Lung (tissue), 12 donors: ENCODE results near the gene EPHB1. TPM values are rescaled to one million over a fixed set of nuclear protein-coding genes. Genes with fewer than 3 reads are reported as not detected.

Experiments used
- ATAC-seq: fragments of 200-7000 bp; cut with Tn5 transposase; one replicate; pipeline ENCODE4 v1.9.1; 2020; ENCODE audit warnings: moderate number of reproducible peaks; ENCODE audit not compliant: insufficient read depth, low FRiP score
- DNase-seq, 3 donors: peaks; one replicate each; pipeline ENCODE4 v3.0.0-alpha.2; 2013 to 2017
- H3K27ac ChIP-seq, 2 donors: one replicate each; pipeline ENCODE4 v1.5.1; 2013; ENCODE audit warnings: mild to moderate bottlenecking in 2 of 2, moderate library complexity in 2 of 2, control low read depth in 1 of 2, inconsistent platforms in 1 of 2, low read depth in 1 of 2, low read length in 1 of 2
- H3K27me3 ChIP-seq, 3 donors: one replicate each; pipeline ENCODE4 v1.5.1; 2013; ENCODE audit warnings: low read length in 2 of 3; ENCODE audit not compliant: control insufficient read depth in 3 of 3, insufficient read depth in 3 of 3
- H3K36me3 ChIP-seq, 4 donors: one replicate each; pipeline ENCODE4 v1.5.1; 2013; ENCODE audit warnings: low read length in 4 of 4, mild to moderate bottlenecking in 1 of 4, moderate library complexity in 1 of 4; ENCODE audit not compliant: control insufficient read depth in 4 of 4, insufficient read depth in 4 of 4
- H3K4me1 ChIP-seq, 5 donors: one replicate each; pipeline ENCODE4 v1.5.1; 2013; ENCODE audit warnings: low read length in 5 of 5, mild to moderate bottlenecking in 2 of 5, moderate library complexity in 1 of 5; ENCODE audit not compliant: control insufficient read depth in 5 of 5, insufficient read depth in 5 of 5
- H3K4me3 ChIP-seq: one replicate; pipeline ENCODE4 v1.5.1; 2013; ENCODE audit warnings: mild to moderate bottlenecking, control low read depth, moderate library complexity
- H3K9ac ChIP-seq, 2 donors: one replicate each; pipeline ENCODE4 v1.5.1; 2013; ENCODE audit warnings: low read length in 2 of 2, control low read depth in 1 of 2; ENCODE audit not compliant: insufficient read depth in 1 of 2
- H3K9me3 ChIP-seq, 4 donors: one replicate each; pipeline ENCODE4 v1.5.1; 2013; ENCODE audit warnings: low read length in 3 of 4, mild to moderate bottlenecking in 1 of 4, moderate library complexity in 1 of 4; ENCODE audit not compliant: control insufficient read depth in 4 of 4, insufficient read depth in 3 of 4
- CTCF ChIP-seq: IDR thresholded peaks from 2 replicates; pipeline ENCODE4 v1.5.1; 2012; ENCODE audit warnings: mild to moderate bottlenecking; ENCODE audit errors: control extremely low read depth, extremely low read depth
- WGBS, 2 donors: extraction: QIAGEN DNeasy Blood & Tissue Kit; methylation state at CpG; one replicate each; pipeline ENCODE4 v1.1.7; 2013; 5-methylcytosine and 5-hydroxymethylcytosine counted together
- polyA plus RNA-seq, 2 donors: library from polyadenylated mRNA; stranded (reverse); fragments of 200-250 nt; gene quantifications; one replicate each; pipeline ENCODE4 v1.2.1, GENCODE V29; 2013
- total RNA-seq, 2 donors: library from RNA; depleted of rRNA in 1 of 2; stranded (reverse); fragments of >200 nt in 1 of 2; gene quantifications; one replicate each; pipeline ENCODE4 v1.2.1, GENCODE V29; 2014 to 2021
- donor health status: control.
- donor health status: control.
- donor health status: Bipolar disorder and iron deficiency.
- donor health status: healthy.
- donor health status: DM: yes; HTN: yes; CAD: no.

EPHB1 gene
- total and polyA plus RNA-seq, 4 donors, result 0.30 to 6.3 (median 2.1) TPM

- 90 to 95% methylated on average over 1 of the region's 1 CpG for WGBS, 2 donors
- DNase-seq (no peak), ATAC-seq (no peak)
- H3K9ac ChIP-seq, result no peak overlapping the region
- no peak for TF ChIP-seq CTCF
- H3K36me3 ChIP-seq, result no peaks in the 10 kb centered on the region
- no peak overlapping the region for H3K4me3 ChIP-seq
- peaks cover 0 to 4% (median 0%) of the 10 kb centered on the region in 3 donors for H3K27me3 ChIP-seq
- no peaks in the 10 kb centered on the region for H3K4me1 ChIP-seq
- H3K9me3 ChIP-seq, result no peaks in the 10 kb centered on the region
- H3K27ac ChIP-seq, result no peak overlapping the region
Observed at GRCh38 chr3:134867277-134867676, 72.2 kb downstream of the EPHB1 start.

GRCh38 chr3:134869153-134869726 is 74.2 kb downstream of the EPHB1 start:
- ATAC-seq, result no peak
- H3K36me3 ChIP-seq, result no peaks in the 10 kb centered on the region
- H3K4me1 ChIP-seq, result no peaks in the 10 kb centered on the region
- H3K27me3 ChIP-seq, result peaks cover 0 to 4% (median 0%) of the 10 kb centered on the region in 3 donors
- H3K4me3 ChIP-seq, result no peak overlapping the region
- WGBS, 2 donors, result 84 to 90% methylated on average over 4 of the region's 4 CpGs
- no peak overlapping the region for H3K27ac ChIP-seq
- no peak for TF ChIP-seq CTCF
- H3K9ac ChIP-seq, result no peak overlapping the region
- DNase-seq, result no peak
- H3K9me3 ChIP-seq, result no peaks in the 10 kb centered on the region

- H3K4me1 ChIP-seq, result no peaks in the 10 kb centered on the region
- H3K27me3 ChIP-seq, result no peaks in the 10 kb centered on the region
- no peaks in the 10 kb centered on the region for H3K36me3 ChIP-seq
- 80 to 93% methylated on average over 1 of the region's 1 CpG for WGBS, 2 donors
- ATAC-seq (no peak), DNase-seq (no peak)
- peaks cover 0 to 5% (median 0%) of the 10 kb centered on the region in 4 donors for H3K9me3 ChIP-seq
- H3K4me3 ChIP-seq, result no peak overlapping the region
- H3K27ac ChIP-seq, result no peak overlapping the region
- H3K9ac ChIP-seq, result no peak overlapping the region
- TF ChIP-seq CTCF, result no peak
Observed at GRCh38 chr3:134871818-134872217, 76.8 kb downstream of the EPHB1 start.
